ENCODE data around the gene KNTC1.

KNTC1 gene

GRCh38 chr12:122661246-122661645 is 134.2 kb downstream of the KNTC1 start:
- no peak for DNase-seq

GRCh38 chr12:122661938-122662337 is 134.9 kb downstream of the KNTC1 start:
- DNase-seq, result no peak

GRCh38 chr12:122665349-122665748 is 138.3 kb downstream of the KNTC1 start:
- DNase-seq, result no peak

GRCh38 chr12:122665759-122666158 is 138.7 kb downstream of the KNTC1 start:
- no peak for DNase-seq

DNA sequence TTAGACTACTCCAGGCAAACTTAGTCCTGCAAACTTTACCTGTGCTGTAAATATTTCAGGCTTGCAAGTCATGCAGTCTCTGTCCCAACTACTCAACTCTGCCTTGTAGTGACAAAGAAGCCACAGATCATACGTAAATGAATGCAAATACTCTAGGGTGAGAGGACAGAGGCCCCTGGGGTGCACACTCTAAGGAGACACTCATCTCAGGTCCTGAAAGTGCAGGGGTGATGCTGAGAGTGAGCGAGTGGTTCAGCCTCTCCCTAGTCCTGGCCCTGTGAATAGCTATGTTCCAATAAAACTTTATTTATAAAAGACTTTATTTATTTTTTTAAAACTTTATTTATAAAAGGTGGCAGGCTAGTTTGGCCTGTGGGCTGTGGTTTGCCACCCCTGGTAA is 141.2 kb downstream of the KNTC1 start:
- DNase-seq, result no peak

DNA sequence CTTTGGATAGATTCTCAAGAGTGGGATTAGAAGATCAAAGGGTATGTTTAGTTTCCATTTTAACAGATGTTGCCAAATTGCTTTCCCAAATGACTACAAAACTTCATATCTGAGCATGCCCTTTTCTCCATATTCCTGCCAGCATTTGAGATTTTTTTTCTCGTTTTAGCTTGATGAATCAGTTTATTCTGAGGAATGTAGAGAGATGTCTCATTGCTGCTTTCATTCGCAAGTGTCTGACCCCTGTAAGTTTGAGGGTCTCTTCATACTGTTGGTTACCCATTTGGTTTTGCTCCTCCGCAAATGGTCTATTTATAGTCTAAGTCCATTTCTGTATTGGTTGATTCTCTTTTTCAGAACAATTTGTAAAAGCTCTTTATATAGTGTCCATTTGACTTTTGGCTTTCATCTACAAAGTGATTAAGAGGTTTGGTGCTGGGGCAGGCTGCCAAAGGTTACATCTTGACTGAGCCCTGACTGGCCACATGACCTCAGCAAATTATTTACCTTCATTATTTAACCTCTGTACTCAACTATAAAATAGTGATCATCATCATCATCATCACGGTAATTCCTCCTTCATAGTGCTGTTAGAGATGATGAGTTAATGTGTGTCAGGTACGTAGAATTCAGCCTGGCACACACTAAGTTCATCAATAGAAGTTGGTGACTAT is 142.5 kb downstream of the KNTC1 start:
- DNase-seq, result no peak

DNA sequence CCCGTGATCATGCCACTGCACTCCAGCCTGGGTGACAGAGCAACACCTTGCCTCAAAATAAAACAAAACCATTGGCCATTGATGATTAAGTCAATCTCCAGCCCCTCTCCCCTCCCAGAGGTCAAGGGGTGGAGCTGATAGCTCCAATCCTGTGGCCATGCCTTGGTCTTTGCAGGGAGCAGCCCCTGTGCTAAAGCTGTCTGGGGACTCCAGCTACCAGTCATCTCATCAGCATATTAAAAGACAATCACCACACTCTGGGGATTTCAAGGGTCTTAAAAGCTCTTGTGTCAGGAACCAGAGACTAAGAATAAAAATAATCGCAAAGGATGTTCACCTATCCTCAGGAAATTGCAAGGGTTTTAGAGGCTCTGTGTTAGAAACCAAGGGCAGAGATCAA is 145.5 kb downstream of the KNTC1 start:
- DNase-seq, result no peak

Measured in NCI-H69 (cell line).